NCI-H748 (cell line): ENCODE results near the gene RPL22.

Source experiments
- DNase-seq: peaks from one replicate; lab custom pipeline; 2025; ENCODE audit not compliant: unreplicated experiment; lab: John Stamatoyannopoulos, UW

The RPL22 gene

DNA sequence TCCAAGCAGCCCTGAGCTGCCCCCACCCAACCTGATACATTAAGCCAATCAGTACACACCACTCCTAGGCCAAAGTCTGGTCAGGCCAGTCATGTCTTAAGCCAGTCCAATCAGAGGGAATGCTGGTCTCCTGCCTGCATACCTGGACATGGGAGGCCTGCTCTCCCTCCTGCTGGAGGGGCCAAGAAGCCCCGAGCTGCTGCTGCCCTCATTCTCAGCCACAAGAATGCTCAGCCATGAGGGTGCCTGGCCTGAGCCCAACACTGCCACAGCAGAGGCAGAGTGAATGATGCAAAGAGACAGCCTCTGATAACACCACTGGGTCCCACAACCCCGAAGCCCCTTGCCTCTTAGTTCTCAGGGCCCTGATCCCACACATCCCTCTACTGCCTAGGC, 42.3 kb downstream of the RPL22 start:
- no peak for DNase-seq

DNA sequence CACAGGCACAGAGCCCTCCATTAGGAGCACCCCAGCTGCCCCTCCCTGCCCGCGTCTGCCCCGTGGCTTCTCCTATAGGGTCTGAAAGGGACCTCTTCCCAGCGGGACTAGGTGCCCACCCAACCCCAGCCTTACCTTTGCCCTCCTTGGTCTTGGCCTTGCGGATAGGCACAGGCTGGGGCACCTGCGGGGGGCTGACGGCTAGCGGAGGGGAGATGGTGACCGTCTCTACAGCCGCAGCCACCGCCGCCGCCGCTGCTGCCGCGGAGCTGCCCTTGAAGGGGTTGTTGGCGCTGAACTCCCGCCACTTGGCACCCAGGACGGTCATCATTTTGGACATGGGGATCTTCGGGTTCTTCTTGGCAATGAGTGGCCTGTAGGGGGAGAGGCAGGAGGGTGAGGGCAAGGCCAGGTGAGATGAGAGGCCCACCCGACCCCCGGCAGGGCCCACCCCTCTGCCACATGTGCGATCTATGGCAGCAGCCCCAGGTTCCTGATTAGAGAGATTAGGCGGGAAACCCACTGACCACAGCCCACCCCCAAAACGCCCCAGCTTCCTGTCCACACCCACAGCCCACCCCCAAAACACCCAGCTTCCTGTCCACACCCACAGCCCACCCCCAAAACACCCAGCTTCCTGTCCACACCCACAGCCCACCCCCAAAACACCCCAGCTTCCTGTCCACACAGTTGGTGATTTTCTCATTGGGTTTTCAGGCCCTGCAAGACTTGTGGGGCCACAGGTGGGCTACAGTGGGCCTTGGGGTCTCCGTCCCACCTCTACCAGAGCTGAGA, 44.7 kb downstream of the RPL22 start:
- no peak for DNase-seq

DNA sequence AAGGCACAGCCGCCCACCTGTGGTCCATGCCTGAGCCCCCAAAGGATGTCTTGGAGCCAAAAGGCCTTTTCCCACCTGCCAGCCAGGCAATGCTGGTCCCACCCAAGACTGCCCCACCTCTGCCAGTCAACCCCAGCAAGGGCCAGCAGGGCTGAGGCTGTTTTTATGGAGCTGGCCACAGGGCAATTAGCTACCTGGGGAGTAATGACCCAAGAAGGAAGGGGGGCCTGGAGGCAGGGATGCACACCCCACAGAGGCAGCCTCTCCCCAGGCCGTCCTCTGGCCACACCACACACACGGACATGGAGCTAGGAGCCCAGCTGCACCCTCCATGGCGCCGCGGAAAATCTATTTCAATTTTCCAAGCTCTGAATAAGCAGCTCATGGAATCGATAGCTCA, 46.5 kb downstream of the RPL22 start:
- DNase-seq = peak; percentile 3

DNA sequence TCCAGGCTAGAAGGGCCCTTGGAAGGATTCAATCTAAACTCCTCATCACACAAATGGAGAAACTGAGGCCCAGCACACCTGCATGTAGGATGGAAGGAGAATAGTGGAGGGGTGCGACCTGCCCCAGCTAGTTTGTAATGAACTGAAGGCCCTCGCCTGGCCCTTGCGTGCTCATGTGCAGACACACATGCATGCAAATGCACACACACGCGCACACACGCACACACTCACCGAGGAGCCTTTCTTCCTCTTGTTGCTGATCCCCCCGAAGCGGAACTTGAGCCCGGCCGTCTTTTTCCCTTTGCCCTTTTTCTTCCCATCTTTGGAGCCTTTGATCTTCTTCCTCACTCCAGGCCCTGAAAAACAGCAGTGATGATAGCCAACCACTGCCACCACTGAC, 47.2 kb downstream of the RPL22 start:
- DNase-seq = no peak

DNA sequence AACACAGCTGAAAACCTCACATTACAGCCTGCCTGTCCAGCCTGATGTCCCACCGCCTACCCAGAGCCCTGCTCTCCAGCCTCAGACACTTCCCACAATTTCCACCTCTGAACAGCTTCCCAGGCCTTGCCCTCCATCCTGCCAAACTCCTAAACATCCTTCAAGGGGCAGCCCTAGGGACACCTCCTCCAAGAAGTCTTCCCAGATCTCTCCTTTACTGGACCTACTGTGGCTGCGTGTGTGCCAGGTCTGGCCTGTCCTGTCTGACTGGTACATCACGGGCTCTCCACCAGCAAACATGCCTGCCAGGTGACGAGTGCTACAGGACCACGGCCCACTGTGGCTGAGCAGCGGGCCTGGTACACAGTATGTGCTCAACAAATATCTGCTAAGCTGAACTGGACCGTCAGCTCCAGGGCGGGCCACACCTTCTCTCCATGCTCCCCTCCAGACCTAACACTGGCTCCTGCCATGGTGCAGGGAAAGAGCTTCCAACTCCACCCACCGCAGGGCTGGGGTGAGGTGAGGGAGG, 48.0 kb downstream of the RPL22 start:
- no peak for DNase-seq

DNA sequence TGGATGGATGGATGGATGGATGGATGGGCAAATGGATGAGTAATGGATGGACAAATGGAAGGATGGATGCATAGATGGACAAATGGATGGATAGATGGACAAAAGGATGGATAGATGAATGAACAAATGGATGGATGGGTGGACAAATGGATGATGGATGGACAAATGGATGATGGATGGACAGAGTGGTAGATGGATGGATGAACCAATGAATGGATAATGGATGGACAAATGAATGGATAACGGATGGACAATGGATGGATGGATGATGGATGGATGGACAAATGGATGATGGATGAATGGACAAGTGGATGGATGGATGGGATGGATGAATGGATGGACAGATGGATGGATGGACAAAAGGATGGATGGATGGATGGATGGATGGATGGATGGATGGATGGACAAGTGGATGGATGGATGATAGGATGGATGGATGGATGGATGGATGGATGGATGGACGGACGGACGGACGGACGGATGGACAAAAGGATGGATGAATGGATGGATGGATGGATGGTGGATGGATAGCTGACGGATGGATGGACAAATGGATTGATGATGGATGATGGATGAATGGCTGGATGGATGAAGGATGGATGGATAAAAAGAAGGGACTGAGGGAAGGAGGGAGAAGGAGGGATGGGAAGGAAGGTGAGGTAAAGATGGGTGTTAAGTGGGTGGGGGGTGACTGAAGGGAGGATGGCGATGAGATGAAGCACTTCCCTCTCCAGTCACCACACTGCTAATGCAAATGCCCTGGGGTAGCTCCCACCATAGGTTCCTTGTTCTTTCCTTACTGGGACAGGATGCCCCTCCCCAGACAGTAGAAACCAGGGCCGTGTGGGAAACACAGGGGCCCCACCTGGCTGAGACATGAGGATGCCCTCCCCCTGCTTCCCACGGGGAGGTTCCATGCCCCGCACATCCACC, 49.1 kb downstream of the RPL22 start:
- DNase-seq = no peak

DNA sequence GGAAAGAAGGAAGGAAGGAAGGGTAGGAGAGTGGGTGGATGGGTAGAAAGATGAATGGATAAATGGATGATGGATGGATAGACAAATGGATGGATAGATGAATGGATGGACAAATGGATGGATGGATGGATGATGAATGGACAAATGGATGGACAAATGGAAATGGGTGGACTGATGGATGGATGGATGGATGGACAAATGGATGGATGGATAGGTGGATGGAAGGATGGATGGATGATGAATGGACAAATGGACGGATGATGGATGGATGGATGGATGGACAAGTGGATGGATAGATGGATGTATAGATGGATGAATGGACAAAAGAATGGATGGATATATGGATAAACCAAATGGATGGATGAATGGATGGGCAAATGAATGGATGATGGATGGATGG, 49.8 kb downstream of the RPL22 start:
- DNase-seq = no peak

DNA sequence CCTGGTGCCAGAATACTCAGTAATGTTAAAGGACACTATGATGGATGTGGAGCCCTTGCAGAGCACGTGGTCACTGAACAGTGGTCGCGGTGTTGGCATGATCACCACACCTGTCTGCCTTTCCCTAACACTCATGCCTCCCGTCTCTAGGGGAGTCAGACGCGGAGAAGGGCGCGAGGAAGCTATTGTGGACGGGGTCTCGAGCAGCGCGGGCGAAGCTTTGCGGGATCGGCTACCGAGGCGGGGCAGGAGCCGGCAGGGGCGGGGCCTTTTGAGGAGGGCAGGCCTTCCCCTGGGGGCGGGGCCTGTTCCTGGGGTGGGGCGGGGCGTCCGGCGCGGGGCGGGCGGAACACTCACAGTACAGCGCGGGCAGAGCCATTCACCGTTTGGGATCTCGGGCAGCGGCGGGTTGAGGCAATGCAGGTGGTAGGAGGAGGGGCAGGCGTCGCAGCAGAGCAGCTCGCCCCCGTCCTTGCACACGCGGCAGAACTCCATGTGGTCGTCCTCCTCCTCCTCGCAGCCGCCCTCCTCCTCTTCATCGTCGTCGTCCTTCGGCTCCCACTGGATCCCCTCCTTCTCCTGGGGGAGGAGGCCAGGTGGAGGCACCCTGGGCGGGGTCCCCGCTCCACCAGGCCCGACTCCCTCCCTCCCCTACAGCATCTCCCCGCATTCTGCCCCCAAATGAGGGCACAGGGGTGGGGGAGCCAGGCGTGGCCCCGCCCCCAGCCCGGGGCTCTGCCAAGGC, 50.7 kb downstream of the RPL22 start:
- DNase-seq = peak; percentile 78

DNA sequence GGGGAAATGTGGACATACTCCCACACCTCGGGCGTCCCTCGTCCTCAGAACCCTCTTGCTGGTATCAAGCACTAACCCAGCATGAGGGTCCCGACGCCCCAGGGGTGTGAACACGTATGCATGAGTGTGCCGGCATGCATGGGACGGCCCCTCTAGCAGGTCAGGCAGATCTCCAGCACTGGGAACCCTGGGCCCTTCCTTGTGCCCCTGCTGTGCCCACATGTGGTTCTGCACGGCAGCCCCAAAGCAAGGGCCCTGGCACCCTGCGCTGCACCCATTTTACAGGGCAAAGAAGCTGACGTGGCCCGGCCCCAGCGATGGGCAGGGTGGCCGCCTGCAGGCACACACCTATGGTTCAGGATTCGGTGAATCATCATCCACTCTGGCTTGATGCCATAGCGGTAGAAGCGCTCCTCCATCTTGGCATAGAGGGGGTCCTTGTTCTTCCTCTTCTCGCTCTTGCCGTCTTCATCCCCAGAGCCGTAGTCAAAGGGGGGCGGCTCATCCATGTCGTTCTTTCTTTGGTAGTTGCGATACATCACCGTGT, 53.5 kb downstream of the RPL22 start:
- no peak for DNase-seq

DNA sequence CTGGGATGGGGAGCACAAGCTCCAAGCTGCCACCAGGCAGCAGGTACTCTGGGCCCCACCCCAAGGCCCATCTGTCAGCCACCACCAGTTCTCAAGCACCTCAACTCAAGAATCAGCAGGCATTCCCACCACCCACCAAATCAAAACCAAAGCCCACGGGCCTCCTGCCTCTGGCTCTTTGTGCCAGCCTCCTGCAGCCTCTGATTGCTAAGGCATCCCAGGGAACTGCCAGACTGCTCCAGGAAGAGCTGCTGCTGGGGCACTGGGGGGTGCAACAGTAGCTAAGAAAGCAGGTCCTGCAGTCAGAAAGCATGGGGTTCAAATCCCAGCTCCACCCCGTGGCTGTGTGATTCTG, 54.0 kb downstream of the RPL22 start:
- no peak for DNase-seq

DNA sequence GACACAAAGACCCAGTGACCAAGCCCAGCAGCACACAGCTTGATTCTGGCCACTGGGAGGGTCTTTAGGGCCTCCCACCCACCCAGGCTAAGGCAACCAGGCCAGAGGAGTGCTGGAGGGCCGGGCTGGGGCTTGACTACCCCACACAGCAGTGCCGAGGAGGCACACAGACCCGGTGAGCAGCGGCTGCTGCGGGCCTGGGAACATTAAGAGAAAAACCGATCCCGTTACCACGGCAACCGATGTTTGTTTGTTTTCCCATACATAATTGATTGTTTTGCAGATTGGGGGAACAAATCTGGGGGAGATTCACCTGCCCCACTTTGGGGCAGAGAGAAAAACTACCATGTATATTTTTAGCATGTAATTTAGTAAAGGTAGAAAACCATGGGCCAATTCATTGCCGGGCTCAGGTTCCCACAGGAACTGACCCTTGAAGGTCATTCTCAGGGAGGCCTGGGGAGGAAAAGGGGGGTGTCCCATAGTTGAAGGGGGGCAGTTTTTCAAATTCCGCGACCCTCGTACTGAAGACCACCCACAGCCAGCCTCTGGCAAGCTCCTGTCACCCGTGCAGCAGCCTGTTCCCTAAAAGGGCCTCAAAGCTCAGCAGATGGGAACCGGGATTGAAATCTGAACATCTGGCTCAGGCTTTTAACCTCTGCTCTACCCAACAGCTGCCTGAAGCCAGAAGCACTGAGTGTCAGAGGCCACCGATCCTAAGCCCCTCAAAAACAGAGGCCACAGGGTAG, 54.6 kb downstream of the RPL22 start:
- no peak for DNase-seq

DNA sequence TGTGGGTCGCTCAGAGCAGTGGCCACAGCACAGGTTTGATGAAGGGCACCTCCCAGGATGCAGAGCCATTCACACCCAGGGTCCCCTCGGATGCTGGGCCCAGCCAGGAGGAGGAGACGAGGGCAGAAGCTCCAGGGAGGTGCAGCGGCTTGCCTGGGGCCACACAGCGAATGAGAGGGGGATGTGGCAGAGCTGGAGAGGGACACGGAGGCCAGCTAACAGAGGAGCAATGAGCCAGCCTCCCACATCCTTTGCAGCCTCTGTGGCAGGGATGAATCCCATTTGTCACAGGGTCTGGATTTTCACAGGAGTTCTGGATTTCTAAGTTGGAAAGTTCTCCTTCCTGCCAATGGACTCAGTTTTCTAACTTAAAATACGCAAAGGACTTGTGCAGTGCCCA, 55.2 kb downstream of the RPL22 start:
- no peak for DNase-seq

DNA sequence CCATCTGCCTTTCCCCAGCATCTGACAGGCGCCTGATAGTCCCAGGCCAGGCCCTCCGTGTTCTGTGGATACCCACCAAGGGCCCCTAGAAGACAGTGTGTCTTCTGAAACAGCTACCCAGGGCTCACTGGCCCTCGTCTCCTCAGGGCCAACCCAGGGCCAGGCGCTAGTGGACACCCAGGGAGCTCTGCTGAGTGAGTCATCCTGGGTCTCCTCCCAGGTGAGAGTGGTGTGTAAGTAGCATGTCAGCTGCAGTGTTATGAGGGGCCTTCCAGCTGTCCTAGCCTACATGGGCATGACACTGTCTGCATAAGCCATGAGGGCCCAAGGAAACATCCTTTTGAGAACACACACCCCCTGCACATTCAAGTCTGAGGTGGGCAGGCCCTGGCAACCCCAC, 56.0 kb downstream of the RPL22 start:
- DNase-seq = no peak

DNA sequence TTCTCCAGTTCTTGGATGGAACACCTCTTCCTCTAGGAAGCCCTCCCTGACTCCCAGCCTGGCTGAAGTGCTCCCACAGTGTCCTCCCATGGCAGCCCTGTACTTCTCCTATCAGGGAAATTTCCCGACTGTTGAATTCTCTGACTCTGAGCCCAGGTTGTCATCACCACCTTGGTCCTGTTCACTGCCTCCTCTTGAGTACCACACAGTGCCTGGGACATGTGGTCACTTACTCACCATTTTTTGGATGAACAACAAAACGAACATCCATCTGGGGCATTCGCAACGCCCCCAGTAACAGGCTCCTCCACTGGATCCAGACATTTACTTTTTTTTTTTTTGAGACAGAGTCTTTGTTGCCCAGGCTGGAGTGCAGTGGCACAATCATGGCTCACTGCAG, 56.7 kb downstream of the RPL22 start:
- no peak for DNase-seq

DNA sequence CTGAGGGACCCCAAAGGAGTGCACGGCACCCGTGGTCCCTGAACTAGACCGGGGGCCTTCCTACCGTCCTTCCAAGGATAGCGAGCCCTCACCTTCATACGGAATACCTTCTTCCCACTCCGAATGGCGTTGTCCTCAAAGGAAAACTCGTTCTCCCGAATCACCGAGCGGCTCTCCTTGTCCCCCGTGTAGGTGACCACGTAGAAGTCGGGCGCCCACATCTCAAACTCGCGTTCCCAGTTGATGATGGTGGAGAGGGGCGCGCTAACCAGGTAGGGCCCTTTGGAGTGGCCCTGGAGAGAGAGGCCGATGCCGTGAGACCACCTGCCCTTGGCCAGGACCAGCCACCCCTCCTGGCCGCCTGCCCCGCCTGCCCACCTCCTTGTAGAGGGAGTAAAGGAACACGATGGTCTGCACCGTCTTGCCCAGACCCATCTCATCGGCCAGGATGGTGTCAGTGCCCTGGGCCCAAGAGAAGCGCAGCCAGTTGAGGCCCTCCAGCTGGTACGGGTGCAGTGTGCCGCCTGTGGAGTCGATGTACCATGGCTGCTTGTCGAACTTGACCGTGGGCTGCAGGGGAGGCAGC, 57.3 kb downstream of the RPL22 start:
- no peak for DNase-seq

DNA sequence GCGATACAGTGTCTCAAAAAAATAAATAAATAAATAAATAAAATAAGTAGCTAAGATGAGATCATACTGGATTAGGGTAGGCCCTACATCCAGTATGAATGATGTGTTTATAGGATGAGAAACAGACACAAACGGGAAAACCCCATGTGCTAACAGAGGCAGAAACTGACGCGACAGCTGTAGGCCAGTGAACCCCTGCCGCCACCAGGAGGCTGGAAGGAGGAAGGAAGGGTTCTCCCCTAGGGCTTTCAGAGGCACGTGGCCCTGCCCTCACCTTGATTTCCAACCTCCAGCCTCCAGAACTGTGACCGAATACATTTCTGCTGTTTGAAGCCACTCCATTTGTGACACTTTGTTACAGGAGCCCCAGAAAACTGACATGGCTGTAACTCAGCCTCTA, 57.8 kb downstream of the RPL22 start:
- DNase-seq = no peak

DNA sequence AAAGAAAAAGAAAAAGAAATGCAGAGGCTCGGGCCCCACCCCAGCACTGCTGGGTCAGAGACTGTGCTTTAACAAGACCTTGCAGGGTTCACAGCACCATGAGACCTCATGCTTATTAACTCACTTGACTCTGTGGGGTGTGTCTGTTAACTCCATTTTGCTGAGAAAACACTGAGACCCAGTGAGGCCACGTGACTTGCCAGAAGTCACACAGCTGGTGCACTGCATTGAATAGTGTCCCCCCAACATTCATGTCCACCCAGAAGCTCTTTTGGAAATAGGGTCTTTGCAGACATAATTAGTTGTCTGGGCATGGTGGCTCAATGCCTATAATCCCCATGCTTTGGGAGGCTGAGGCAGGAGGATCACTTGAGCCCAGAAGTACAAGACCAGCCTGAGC, 59.0 kb downstream of the RPL22 start:
- DNase-seq = no peak

DNA sequence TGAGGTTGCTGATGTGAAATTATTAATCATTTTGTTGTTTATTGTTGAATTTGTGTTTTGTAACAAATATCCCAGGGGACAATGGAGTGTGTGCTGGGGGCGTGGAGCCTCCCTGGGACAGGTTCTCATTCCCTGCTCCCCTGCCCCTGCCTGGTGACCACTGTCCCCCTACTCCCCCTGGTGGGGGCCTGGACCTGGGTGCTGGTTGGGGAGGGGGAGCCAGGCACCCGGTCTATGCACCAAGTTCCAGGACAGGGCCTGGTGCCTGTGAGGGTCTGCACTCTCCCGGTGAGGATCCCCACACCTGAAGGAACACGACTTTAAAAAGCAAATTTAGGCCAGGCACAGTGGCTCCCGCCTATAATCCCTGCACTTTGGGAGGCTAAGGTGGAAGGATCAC, 61.6 kb downstream of the RPL22 start:
- no peak for DNase-seq

DNA sequence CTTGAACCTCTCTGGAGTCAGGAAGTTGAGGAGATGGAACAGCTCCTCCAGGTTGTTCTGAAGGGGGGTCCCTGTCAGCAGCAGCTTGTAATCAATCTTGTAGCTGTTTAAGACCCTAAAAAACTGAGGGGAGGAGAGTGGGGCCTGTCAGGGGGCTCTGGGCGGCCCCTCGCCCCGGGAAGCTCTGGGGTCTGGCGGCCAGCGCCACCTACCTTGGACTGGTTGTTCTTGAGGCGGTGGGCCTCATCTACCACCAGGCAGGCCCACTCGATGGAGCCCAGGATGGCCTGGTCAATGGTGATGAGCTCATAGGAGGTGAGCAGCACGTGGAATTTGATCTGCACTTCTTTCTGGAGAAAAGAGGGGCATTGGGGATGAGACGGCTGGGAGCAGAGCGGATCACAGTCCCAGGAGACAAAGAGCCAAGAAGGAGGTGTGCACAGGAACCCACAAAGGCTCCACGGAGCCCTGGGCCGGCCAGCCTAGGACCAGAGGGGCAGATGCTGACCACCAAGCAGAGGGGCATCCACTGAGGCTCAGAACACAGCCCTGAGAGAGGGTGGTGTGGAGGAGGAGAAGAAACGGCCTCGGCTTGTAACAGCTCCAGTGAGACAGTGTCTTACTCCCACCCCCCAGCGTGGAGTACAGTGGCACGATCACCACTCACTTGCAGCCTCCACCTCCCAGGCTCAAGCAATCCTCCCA, 62.7 kb downstream of the RPL22 start:
- no peak for DNase-seq
